ENCODE measurements around the gene LIX1L. TPM values are rescaled to one million over a fixed set of nuclear protein-coding genes. Genes with fewer than 3 reads are reported as not detected.
A peak's percentile ranks its signal among the peaks of the same experiment; 100 is the strongest.

The LIX1L gene
- total and polyA plus RNA-seq, 2 of the 13 experiments (the other 11 are each of a cell fraction or from before 2014, with no cell fraction given): 8.1 to 24.9 TPM

DNA sequence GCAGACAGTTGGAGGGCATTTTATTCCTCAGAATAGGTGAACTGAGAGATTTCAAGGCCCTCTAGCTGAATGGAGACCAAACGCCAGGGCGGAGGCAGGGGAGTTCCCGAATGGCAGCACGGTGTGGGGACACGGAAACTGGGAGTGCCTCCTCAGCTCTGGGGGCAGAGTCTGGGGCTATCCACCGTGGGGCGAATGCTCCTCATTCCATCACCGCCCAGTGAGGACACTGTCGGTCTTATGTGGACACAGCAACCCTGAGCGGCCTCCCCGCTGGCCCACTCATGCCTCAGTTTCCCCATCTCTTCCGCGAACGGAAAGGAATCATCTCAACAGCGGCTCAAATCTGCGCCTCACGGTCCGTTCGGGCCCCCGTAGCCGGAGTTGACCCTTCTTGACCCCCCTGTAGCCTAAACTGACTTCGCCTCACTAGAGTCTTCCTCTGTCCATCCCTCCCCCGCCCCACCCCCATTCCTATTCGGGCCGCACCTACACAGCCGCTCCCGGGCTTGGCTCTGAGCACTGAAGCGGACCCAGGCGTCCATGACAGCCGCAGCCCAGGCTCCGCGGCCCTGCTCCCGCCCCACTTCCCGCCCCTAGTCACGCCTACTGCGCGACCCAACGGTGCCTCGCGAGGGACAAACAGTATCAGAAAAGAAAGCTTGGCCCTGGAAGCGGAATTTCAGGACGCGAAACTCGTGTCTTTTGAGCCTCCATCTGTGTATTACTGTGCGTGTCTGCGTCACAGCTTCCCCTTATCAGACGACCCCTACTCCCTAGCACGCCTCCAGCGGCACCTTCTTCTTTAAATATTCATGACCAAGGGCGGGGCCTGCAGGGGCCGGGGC, 39.4 kb downstream of the LIX1L start, which contains the start of gene PEX11B (continued):
- TF ChIP-seq, protein P1, sequence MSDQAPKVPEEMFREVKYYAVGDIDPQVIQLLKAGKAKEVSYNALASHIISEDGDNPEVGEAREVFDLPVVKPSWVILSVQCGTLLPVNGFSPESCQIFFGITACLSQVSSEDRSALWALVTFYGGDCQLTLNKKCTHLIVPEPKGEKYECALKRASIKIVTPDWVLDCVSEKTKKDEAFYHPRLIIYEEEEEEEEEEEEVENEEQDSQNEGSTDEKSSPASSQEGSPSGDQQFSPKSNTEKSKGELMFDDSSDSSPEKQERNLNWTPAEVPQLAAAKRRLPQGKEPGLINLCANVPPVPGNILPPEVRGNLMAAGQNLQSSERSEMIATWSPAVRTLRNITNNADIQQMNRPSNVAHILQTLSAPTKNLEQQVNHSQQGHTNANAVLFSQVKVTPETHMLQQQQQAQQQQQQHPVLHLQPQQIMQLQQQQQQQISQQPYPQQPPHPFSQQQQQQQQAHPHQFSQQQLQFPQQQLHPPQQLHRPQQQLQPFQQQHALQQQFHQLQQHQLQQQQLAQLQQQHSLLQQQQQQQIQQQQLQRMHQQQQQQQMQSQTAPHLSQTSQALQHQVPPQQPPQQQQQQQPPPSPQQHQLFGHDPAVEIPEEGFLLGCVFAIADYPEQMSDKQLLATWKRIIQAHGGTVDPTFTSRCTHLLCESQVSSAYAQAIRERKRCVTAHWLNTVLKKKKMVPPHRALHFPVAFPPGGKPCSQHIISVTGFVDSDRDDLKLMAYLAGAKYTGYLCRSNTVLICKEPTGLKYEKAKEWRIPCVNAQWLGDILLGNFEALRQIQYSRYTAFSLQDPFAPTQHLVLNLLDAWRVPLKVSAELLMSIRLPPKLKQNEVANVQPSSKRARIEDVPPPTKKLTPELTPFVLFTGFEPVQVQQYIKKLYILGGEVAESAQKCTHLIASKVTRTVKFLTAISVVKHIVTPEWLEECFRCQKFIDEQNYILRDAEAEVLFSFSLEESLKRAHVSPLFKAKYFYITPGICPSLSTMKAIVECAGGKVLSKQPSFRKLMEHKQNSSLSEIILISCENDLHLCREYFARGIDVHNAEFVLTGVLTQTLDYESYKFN (CRISPR knock-in tag; conservative IDR thresholded peaks at IDR 0.05): no peak
- TF ChIP-seq RARG (CRISPR knock-in tag; IDR thresholded peaks at IDR 0.05; ENCODE audit: low read depth): no peak
- TF ChIP-seq RELA (CRISPR knock-in tag; IDR thresholded peaks at IDR 0.05): no peak
- TF ChIP-seq, protein P2, sequence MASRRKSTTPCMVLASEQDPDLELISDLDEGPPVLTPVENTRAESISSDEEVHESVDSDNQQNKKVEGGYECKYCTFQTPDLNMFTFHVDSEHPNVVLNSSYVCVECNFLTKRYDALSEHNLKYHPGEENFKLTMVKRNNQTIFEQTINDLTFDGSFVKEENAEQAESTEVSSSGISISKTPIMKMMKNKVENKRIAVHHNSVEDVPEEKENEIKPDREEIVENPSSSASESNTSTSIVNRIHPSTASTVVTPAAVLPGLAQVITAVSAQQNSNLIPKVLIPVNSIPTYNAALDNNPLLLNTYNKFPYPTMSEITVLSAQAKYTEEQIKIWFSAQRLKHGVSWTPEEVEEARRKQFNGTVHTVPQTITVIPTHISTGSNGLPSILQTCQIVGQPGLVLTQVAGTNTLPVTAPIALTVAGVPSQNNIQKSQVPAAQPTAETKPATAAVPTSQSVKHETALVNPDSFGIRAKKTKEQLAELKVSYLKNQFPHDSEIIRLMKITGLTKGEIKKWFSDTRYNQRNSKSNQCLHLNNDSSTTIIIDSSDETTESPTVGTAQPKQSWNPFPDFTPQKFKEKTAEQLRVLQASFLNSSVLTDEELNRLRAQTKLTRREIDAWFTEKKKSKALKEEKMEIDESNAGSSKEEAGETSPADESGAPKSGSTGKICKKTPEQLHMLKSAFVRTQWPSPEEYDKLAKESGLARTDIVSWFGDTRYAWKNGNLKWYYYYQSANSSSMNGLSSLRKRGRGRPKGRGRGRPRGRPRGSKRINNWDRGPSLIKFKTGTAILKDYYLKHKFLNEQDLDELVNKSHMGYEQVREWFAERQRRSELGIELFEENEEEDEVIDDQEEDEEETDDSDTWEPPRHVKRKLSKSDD (CRISPR knock-in tag; IDR thresholded peaks at IDR 0.05; ENCODE audit: low read depth): no peak
- TF ChIP-seq, protein P3, sequence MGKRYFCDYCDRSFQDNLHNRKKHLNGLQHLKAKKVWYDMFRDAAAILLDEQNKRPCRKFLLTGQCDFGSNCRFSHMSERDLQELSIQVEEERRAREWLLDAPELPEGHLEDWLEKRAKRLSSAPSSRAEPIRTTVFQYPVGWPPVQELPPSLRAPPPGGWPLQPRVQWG (CRISPR knock-in tag; IDR thresholded peaks at IDR 0.05; ENCODE audit: borderline replicate concordance, low read depth): no peak
- TF ChIP-seq, protein P4, sequence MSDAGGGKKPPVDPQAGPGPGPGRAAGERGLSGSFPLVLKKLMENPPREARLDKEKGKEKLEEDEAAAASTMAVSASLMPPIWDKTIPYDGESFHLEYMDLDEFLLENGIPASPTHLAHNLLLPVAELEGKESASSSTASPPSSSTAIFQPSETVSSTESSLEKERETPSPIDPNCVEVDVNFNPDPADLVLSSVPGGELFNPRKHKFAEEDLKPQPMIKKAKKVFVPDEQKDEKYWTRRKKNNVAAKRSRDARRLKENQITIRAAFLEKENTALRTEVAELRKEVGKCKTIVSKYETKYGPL (CRISPR knock-in tag; IDR thresholded peaks at IDR 0.05): 0 out of 2 replicates have a peak, but pooled peaks have one; percentile 13
- TF ChIP-seq ZSCAN31 (CRISPR knock-in tag; IDR thresholded peaks at IDR 0.05; ENCODE audit: low read depth): no peak; the same call in 1 of the 2 replicates
- peak; percentile 73; the same call in 1 of the 2 replicates for TF ChIP-seq TGIF2 (CRISPR knock-in tag; IDR thresholded peaks at IDR 0.05)
- no peak for TF ChIP-seq FOSL1 (CRISPR knock-in tag; IDR thresholded peaks at IDR 0.05; ENCODE audit: borderline replicate concordance)
- TF ChIP-seq, protein P5, sequence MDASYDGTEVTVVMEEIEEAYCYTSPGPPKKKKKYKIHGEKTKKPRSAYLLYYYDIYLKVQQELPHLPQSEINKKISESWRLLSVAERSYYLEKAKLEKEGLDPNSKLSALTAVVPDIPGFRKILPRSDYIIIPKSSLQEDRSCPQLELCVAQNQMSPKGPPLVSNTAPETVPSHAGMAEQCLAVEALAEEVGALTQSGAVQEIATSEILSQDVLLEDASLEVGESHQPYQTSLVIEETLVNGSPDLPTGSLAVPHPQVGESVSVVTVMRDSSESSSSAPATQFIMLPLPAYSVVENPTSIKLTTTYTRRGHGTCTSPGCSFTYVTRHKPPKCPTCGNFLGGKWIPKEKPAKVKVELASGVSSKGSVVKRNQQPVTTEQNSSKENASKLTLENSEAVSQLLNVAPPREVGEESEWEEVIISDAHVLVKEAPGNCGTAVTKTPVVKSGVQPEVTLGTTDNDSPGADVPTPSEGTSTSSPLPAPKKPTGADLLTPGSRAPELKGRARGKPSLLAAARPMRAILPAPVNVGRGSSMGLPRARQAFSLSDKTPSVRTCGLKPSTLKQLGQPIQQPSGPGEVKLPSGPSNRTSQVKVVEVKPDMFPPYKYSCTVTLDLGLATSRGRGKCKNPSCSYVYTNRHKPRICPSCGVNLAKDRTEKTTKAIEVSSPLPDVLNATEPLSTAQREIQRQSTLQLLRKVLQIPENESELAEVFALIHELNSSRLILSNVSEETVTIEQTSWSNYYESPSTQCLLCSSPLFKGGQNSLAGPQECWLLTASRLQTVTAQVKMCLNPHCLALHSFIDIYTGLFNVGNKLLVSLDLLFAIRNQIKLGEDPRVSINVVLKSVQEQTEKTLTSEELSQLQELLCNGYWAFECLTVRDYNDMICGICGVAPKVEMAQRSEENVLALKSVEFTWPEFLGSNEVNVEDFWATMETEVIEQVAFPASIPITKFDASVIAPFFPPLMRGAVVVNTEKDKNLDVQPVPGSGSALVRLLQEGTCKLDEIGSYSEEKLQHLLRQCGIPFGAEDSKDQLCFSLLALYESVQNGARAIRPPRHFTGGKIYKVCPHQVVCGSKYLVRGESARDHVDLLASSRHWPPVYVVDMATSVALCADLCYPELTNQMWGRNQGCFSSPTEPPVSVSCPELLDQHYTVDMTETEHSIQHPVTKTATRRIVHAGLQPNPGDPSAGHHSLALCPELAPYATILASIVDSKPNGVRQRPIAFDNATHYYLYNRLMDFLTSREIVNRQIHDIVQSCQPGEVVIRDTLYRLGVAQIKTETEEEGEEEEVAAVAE (CRISPR knock-in tag; IDR thresholded peaks at IDR 0.05; ENCODE audit: borderline replicate concordance): no peak
- no peak for TF ChIP-seq WIZ (CRISPR knock-in tag; IDR thresholded peaks at IDR 0.05)
- TF ChIP-seq, protein P6, sequence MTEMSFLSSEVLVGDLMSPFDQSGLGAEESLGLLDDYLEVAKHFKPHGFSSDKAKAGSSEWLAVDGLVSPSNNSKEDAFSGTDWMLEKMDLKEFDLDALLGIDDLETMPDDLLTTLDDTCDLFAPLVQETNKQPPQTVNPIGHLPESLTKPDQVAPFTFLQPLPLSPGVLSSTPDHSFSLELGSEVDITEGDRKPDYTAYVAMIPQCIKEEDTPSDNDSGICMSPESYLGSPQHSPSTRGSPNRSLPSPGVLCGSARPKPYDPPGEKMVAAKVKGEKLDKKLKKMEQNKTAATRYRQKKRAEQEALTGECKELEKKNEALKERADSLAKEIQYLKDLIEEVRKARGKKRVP (CRISPR knock-in tag; IDR thresholded peaks at IDR 0.05): no peak
- TF ChIP-seq CBFB (CRISPR knock-in tag; IDR thresholded peaks at IDR 0.05): 0 out of 2 replicates have a peak, but pooled peaks have one; percentile 29
- TF ChIP-seq FOXK1 (CRISPR knock-in tag; IDR thresholded peaks at IDR 0.05; ENCODE audit: borderline replicate concordance, low read depth): 0 out of 2 replicates have a peak, but pooled peaks have one; percentile 25

All from HepG2 (cell line).